Chondrocyte (in vitro differentiated cells): ENCODE measurements around the gene LTB. TPM values are rescaled to one million over a fixed set of nuclear protein-coding genes. Genes with fewer than 3 reads are reported as not detected.
"Not testable (repeated sequence)": the region's sequence is repeated elsewhere in the genome, so short reads cannot be mapped to it uniquely, and the experiment has no call there.

ENCODE experiments used
- DNase-seq: peaks from one replicate; pipeline ENCODE4 v3.0.0; 2021; ENCODE audit warnings: mixed read lengths, low spot score
- H3K27ac Mint-ChIP-seq: one replicate; pipeline ENCODE4 v1.8.0; 2021; ENCODE audit warnings: mild to moderate bottlenecking, moderate library complexity, mixed read lengths; ENCODE audit not compliant: unreplicated experiment
- H3K27me3 Mint-ChIP-seq: 2 replicates; pipeline ENCODE4 v1.8.0; 2021; ENCODE audit warnings: low read depth, mixed read lengths
- H3K36me3 Mint-ChIP-seq: 2 replicates; pipeline ENCODE4 v1.8.0; 2021; ENCODE audit warnings: low read depth, mixed read lengths
- H3K4me1 Mint-ChIP-seq: 2 replicates; pipeline ENCODE4 v1.8.0; 2021; ENCODE audit warnings: low read depth, mild to moderate bottlenecking, mixed read lengths
- H3K4me3 Mint-ChIP-seq: one replicate; pipeline ENCODE4 v1.8.0; 2021; ENCODE audit warnings: mild to moderate bottlenecking, moderate library complexity, mixed read lengths; ENCODE audit not compliant: unreplicated experiment
- H3K9me3 Mint-ChIP-seq: 2 replicates; pipeline ENCODE4 v1.8.0; 2021; ENCODE audit warnings: low read depth, mixed read lengths
- total RNA-seq: library from RNA; stranded (reverse); gene quantifications from 3 replicates; pipeline ENCODE4 v1.2.1, GENCODE V29; 2021
- TF ChIP-seq, protein P1 (sequence below): fragments of 200-600 bp; sonication (generic); IDR thresholded peaks from 2 replicates; pipeline ENCODE4 v1.5.0; 2021; ENCODE audit warnings: antibody characterized with exemption, mild to moderate bottlenecking, moderate library complexity

Gene LTB
- total RNA-seq, 1 donor from 2014 or later = not detected

DNA sequence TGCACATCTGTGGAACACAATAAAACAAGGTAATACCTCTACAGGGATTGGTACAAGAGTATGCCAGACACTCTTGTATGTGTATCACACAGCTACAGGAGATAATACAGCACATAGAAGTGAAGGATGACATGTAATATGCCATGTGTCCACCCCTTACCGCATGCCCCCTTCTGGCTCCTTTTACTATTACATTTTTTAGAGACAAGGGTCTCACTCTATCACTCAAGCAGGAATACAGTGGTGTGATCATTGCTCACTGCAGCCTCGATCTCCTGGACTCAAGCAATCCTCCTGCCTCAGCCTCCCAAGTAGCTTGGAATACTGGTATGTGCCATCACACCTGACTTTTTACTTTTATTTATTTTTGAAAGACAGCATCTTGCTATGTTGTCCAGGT is 14.8 kb upstream of the LTB start:
- H3K4me3 Mint-ChIP-seq = no peak overlapping the region

DNA sequence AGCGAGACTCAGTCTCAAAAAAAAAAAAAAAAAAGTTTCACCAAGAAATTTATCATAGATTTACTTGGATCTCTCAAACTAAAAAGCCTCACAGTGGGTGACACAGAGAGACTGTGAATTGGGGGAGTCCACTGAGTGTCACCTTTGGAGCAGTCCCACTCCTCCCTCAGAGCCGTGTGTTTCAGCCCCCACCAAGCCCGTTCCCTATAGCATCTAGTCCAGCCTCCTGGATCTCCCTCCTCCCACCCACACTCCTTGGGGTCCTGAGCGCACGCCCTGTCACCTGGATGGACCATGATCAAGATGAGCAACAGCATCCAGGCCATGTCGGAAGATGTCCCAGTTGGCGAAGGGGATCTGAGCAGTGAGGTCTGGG is 10.2 kb upstream of the LTB start:
- TF ChIP-seq, protein P1, sequence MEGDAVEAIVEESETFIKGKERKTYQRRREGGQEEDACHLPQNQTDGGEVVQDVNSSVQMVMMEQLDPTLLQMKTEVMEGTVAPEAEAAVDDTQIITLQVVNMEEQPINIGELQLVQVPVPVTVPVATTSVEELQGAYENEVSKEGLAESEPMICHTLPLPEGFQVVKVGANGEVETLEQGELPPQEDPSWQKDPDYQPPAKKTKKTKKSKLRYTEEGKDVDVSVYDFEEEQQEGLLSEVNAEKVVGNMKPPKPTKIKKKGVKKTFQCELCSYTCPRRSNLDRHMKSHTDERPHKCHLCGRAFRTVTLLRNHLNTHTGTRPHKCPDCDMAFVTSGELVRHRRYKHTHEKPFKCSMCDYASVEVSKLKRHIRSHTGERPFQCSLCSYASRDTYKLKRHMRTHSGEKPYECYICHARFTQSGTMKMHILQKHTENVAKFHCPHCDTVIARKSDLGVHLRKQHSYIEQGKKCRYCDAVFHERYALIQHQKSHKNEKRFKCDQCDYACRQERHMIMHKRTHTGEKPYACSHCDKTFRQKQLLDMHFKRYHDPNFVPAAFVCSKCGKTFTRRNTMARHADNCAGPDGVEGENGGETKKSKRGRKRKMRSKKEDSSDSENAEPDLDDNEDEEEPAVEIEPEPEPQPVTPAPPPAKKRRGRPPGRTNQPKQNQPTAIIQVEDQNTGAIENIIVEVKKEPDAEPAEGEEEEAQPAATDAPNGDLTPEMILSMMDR = no peak
- no peaks in the 10 kb centered on the region for H3K36me3 Mint-ChIP-seq
- no peaks in the 10 kb centered on the region for H3K4me1 Mint-ChIP-seq
- no peak overlapping the region for H3K4me3 Mint-ChIP-seq
- DNase-seq = no peak
- no peak overlapping the region for H3K27ac Mint-ChIP-seq
- H3K9me3 Mint-ChIP-seq = no peaks in the 10 kb centered on the region
- no peaks in the 10 kb centered on the region for H3K27me3 Mint-ChIP-seq

More for the DNA sequence above, 14.8 kb upstream of the LTB start:
- Mint-ChIP-seq H3K9me3 (no peaks in the 10 kb centered on the region), H3K36me3 (no peaks in the 10 kb centered on the region), H3K27me3 (no peaks in the 10 kb centered on the region), H3K27ac (no peak overlapping the region), H3K4me1 (no peaks in the 10 kb centered on the region)
- TF ChIP-seq, protein P1 = peak; percentile 75
- DNase-seq = no peak

DNA sequence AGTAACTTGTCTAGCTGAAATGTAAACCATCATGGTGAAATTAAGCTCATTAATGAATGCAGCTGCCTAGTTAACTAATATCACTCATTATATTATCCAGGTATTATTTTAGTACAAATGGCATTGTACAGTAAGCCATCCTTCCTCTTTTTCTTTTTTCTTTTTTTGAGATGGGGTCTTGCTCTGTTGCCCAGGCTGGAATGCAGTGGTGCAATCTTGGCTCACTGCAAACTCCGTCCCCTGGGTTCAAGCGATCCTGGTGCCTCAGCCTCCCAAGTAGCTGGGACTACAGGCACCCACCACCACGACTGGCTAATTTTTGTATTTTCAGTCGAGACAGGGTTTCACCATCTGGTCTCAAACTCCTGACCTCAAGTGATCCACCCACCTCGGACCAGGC is 8.5 kb upstream of the LTB start:
- H3K4me3 Mint-ChIP-seq, H3K4me1 Mint-ChIP-seq, H3K36me3 Mint-ChIP-seq, H3K27ac Mint-ChIP-seq, DNase-seq, H3K9me3 Mint-ChIP-seq, H3K27me3 Mint-ChIP-seq: not testable (repeated sequence)

DNA sequence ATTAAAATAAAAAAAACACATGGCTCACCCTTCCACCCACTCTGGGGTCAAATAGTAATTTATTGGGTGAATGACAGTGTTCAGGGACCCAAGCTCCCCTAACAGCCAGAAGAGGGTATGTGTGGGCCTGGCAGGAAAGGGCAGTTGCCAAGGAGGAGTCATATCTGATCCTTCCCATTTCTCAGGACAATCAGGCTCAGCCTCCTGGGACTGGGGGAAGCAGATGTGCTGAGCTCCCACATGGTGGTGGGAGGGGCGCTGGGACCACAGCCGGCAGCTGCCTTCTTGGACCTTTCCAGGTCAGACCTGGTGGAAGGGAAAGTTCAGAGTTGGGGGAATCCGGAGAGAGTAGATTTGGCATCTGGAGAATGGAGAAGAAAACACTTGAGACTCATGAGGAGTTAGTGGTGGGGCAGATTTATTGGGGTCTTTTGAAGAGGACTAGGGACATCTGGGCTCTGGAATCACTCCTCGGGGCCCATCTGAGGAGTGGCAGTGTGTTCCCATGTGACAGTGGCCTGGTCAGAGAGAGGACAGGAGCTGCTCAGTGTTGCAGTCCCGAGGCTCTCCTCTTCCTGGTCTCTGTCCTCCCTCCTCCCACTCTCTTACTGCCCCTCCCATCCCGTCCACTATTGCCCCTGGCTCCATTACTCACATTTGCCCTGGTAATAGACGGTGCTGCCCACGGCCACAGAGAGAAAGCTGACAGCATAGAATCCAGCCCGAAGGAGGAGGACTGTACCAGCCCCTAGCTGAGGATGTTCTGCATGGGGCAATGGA is 6.8 kb upstream of the LTB start:
- no peaks in the 10 kb centered on the region for H3K27me3 Mint-ChIP-seq
- H3K4me1 Mint-ChIP-seq = no peaks in the 10 kb centered on the region
- no peak for DNase-seq
- H3K4me3 Mint-ChIP-seq = no peak overlapping the region
- TF ChIP-seq, protein P1 = no peak
- no peak overlapping the region for H3K27ac Mint-ChIP-seq
- H3K36me3 Mint-ChIP-seq = no peaks in the 10 kb centered on the region
- H3K9me3 Mint-ChIP-seq = no peaks in the 10 kb centered on the region

DNA sequence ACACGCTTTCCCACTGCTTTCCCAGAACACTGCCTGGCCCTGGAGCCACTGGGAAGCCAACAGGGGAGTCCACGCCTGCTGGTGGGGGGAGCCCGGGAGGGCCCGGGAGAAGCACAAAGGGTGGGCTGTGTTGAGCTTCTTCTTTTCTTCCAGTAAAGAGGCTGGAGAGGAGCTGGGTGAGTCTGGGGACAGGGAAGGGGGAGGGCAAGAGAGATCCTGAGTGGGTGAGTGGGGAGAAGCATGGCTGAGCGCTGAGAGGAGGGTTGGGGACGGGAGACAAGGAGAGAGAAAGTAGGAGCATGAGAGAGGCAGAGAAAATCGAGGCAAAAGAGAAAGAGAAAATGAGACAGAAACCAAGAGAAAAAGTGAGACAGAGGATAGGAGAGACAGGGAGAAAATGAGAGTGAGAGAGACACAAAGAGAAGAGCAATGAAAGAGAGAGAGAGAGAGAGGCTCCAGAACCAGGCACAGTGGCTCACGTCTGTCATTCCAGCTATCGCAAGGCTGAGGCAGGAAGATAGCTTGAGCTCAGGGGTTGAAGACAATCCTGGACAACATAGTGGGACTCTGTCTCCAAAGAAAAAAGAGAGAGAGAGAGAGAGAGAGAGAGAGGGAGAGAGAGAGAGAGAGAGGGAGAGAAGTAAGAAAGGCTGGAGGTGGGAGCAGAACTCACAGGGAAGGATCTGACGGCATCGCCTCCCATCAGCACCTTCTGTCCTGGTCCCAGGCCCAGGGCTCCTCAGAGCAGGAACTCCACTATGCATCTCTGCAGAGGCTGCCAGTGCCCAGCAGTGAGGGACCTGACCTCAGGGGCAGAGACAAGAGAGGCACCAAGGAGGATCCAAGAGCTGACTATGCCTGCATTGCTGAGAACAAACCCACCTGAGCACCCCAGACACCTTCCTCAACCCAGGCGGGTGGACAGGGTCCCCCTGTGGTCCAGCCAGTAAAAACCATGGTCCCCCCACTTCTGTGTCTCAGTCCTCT is 5.9 kb upstream of the LTB start:
- no peaks in the 10 kb centered on the region for H3K27me3 Mint-ChIP-seq
- TF ChIP-seq, protein P1 = no peak

More for the DNA sequence above, 5.9 kb upstream of the LTB start:
- no peaks in the 10 kb centered on the region for H3K9me3 Mint-ChIP-seq
- no peak for DNase-seq
- no peak overlapping the region for H3K27ac Mint-ChIP-seq
- H3K4me1 Mint-ChIP-seq = no peaks in the 10 kb centered on the region
- no peaks in the 10 kb centered on the region for H3K36me3 Mint-ChIP-seq
- no peak overlapping the region for H3K4me3 Mint-ChIP-seq
